VCaP (cell line): ENCODE data around the gene ENOX2.

Experiments used
- H3K27ac ChIP-seq: fragments of 450-650 bp; 2 replicates; pipeline ENCODE4 v1.5.1; 2017
- TF ChIP-seq, protein P1 (sequence below): fragments of 450-650 bp; conservative IDR thresholded peaks from 2 replicates; pipeline ENCODE4 v1.5.1; 2017; ENCODE audit warnings: mild to moderate bottlenecking, moderate library complexity

Gene ENOX2

DNA sequence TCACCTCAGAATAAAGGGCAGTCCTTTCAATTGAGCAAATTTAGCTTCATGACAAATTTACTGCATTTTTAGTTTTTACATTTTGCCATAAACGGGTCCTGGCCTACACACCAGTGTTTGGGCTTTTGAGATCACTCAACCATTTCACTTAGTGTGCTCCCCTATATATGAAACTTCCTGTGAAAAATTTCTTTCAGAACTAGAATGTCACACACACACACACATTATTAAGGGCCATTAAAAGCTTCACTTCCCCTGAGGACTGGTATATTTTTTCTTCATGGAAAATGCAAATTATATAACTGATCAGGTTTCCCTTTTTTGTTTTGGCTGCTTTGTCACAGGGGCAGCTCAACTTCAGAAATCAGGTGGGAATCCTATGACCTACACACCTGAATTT lies 206.5 kb downstream of the ENOX2 start:
- TF ChIP-seq, protein P1, sequence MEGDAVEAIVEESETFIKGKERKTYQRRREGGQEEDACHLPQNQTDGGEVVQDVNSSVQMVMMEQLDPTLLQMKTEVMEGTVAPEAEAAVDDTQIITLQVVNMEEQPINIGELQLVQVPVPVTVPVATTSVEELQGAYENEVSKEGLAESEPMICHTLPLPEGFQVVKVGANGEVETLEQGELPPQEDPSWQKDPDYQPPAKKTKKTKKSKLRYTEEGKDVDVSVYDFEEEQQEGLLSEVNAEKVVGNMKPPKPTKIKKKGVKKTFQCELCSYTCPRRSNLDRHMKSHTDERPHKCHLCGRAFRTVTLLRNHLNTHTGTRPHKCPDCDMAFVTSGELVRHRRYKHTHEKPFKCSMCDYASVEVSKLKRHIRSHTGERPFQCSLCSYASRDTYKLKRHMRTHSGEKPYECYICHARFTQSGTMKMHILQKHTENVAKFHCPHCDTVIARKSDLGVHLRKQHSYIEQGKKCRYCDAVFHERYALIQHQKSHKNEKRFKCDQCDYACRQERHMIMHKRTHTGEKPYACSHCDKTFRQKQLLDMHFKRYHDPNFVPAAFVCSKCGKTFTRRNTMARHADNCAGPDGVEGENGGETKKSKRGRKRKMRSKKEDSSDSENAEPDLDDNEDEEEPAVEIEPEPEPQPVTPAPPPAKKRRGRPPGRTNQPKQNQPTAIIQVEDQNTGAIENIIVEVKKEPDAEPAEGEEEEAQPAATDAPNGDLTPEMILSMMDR: no peak
- no peak overlapping the region for H3K27ac ChIP-seq

DNA sequence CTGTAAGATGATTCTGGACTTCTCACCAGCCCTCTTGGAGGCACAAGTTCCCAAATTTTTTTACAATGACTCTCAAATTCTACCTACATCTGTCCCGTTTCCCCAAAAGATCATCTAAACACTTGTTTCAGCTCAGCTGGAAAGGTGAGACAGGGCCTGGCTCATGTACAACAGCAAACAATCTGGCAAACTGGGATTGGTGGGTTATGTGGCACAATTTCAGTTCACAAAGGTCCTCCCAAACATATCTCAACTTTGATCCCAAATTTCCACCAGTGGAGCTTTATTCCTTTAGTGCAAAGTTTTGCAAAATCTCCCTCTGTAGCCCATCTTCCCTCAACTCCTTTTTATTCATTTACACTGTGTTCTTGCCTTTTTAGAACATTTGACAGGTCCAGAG lies 207.1 kb downstream of the ENOX2 start:
- no peak overlapping the region for H3K27ac ChIP-seq
- TF ChIP-seq, protein P1: no peak

DNA sequence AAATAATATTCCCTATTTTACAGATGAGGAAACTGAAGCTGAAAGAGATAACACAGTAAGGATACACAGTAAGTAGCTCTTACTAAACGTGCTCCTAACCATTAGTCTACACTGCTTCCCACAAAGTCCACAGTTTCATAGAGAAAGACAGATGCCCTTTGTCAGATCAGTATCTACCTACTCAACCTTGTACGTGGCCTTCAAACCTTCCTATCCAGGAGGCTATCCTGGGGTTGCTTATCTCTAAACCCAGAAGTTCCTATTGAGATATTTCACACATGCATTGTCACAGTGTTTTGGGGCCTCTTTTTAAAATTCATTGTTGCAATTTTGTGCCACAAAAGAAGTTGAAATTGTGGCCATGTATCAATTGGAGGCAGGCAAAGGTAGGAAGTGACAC lies 208.0 kb downstream of the ENOX2 start:
- no peak overlapping the region for H3K27ac ChIP-seq
- TF ChIP-seq, protein P1: no peak

- H3K27ac ChIP-seq: peak overlapping the region; percentile 71
- TF ChIP-seq, protein P1: no peak
Measured at GRCh38 chrX:130691576-130691975, 211.4 kb downstream of the ENOX2 start.

- TF ChIP-seq, protein P1: no peak
Measured at GRCh38 chrX:130688360-130688759, 214.6 kb downstream of the ENOX2 start.

GRCh38 chrX:130682990-130683389 lies 220.0 kb downstream of the ENOX2 start:
- TF ChIP-seq, protein P1: no peak
- no peak overlapping the region for H3K27ac ChIP-seq

More at GRCh38 chrX:130688360-130688759, 214.6 kb downstream of the ENOX2 start:
- no peak overlapping the region for H3K27ac ChIP-seq

DNA sequence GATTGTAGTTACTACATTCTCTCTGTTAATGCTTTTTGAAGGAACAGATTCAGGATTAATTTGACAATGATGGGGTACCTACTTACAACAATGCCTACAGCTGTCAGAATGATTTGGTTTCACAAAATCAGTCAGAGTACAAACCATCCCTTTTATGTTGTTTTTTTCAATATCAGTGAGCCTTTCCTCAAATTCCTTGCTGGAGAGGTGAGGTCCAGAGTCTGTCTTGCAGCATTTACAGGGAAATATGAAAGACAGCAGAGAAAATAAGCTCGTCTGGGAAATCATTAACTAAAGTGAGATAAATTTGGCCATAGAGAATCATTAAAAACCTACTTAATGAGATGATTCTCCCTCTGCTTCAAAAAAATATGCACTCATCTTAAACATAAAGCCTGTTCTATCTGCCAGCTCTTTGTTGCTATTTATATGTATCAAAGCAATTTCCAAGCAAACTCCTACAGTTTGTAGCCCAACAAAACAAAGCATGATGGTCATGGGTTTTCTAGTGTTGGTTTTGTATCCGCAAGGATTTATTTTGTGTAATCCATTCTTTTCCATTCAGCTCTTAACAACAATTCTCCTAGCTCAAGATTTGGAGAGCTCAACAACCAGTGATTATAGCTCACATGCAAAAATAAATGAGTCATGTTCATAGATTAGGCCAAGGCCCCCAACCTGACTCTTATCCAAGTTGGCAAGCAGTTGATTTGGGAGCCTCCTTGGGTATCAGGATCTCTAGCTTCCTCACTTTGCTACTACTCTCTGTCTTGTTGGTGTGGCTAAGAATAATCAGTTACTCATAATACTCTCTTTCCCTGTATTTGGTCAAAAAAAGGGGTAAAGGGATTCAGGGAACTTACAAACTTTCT lies 222.6 kb downstream of the ENOX2 start:
- TF ChIP-seq, protein P1: no peak
- H3K27ac ChIP-seq: no peak overlapping the region
